T-helper 17 cell (primary cell): ENCODE measurements around the gene DTYMK. TPM values are rescaled to one million over a fixed set of nuclear protein-coding genes. Genes with fewer than 3 reads are reported as not detected.

Source experiments
- ATAC-seq: fragments of 150-1000 bp; cut with Tn5 transposase; 2 replicates; pipeline ENCODE4 v1.10.0; 2021; ENCODE audit warnings: mild to moderate bottlenecking, moderate library complexity
- DNase-seq, 3 donors: peaks; one replicate each; pipeline versions ENCODE4 v3.0.0 to v3.0.0-alpha.2; 2020 to 2021
- H3K9me3 ChIP-seq: one replicate; pipeline ENCODE4 v1.7.0; 2013; ENCODE audit warnings: low read length, mild to moderate bottlenecking; ENCODE audit not compliant: control insufficient read depth, poor library complexity, severe bottlenecking
- H3K27ac Mint-ChIP-seq: one replicate; pipeline ENCODE4 v1.8.0; 2022; ENCODE audit warnings: mild to moderate bottlenecking, moderate library complexity, mixed read lengths
- H3K27me3 Mint-ChIP-seq: one replicate; pipeline ENCODE4 v1.8.0; 2022; ENCODE audit warnings: mixed read lengths
- H3K36me3 Mint-ChIP-seq: one replicate; pipeline ENCODE4 v1.8.0; 2022; ENCODE audit warnings: low read depth, mixed read lengths
- H3K4me1 Mint-ChIP-seq: one replicate; pipeline ENCODE4 v1.8.0; 2022; ENCODE audit warnings: mild to moderate bottlenecking, mixed read lengths
- H3K4me3 Mint-ChIP-seq: one replicate; pipeline ENCODE4 v1.8.0; 2022; ENCODE audit warnings: mild to moderate bottlenecking, moderate library complexity, mixed read lengths
- total RNA-seq, 4 donors: library from RNA in 2 of 4; stranded (reverse) in 2 of 4; gene quantifications; one replicate each; pipeline ENCODE4 v1.2.3 and lab custom pipeline; 2022 to 2026

DTYMK gene
- total RNA-seq, 2 donors from 2014 or later: 11.9 TPM

GRCh38 chr2:241724975-241725870, 38.6 kb upstream of the DTYMK start:
- H3K9me3 ChIP-seq: no peaks in the 10 kb centered on the region
- ATAC-seq: no peak
- no peak for DNase-seq
- Mint-ChIP-seq H3K4me1 (no peaks in the 10 kb centered on the region), H3K36me3 (no peaks in the 10 kb centered on the region), H3K27me3 (no peaks in the 10 kb centered on the region), H3K4me3 (no peak overlapping the region), H3K27ac (peak overlapping the region; percentile 53)

DNA sequence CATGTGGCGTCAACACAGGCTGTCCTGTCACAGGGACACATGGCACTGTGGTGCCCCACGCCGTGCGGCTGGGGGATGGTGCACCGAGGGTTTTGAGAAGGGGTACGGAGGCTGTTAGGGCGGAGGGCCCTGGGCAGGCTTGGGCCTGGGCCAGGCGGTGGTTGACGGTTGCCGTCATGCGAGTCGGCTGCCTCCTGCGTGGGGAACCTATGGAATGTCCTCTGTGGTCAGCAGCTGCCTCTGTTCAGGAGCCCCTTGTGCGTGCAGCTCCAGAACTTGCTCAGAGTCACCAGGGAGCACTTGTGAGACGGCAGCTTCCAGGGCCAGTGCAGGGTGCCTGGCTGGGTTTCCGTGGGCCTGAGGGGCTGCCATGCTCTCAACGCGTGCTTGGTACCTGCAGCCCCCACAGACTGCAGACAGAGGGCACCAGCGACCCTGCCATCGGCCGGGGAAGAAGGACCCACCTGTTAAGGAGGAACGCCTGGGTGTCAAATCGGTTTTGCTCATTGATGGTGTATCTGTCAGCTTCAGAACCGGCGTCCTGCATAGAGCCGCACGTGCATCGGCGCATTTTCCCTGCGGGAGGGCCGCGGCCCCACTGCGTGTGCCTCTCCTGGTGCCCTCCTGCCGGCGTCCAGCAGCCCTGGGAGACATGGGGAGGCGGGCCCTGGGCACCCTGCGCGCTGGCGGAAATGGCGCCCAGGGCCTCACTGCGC, 37.8 kb upstream of the DTYMK start:
- no peak for ATAC-seq
- no peaks in the 10 kb centered on the region for H3K27me3 Mint-ChIP-seq
- no peak overlapping the region for H3K4me3 Mint-ChIP-seq

DNA sequence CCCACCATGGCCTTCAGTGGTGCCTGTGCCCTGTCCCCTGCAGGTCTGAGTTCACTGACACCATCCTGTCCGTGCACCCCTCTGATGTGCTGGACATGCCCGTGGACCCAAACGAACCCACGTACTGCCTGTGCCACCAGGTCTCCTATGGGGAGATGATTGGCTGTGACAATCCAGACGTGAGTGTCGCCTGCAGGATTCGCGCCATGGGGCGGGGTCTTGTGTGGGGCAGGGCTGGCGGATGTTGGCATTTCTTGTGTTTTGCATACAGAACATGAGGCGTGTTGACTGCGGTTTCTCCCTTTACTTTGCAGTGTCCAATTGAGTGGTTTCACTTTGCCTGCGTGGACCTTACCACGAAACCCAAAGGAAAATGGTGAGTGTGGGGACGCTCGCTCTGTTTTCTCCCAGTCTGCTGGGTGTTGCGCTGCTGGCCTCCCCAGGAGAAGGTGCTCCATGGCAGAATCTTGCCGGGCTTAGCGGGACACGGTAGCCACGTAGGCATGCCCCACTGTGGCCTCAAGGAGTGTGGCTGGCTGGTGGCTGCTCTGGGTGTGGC, 36.4 kb upstream of the DTYMK start:
- Mint-ChIP-seq H3K27me3 (no peaks in the 10 kb centered on the region), H3K36me3 (no peaks in the 10 kb centered on the region), H3K4me3 (no peak overlapping the region), H3K4me1 (no peaks in the 10 kb centered on the region), H3K27ac (no peak overlapping the region)
- ATAC-seq (no peak), DNase-seq (no peak)
- no peaks in the 10 kb centered on the region for H3K9me3 ChIP-seq

More for the DNA sequence above, 37.8 kb upstream of the DTYMK start:
- H3K9me3 ChIP-seq: no peaks in the 10 kb centered on the region
- Mint-ChIP-seq H3K36me3 (no peaks in the 10 kb centered on the region), H3K27ac (no peak overlapping the region), H3K4me1 (no peaks in the 10 kb centered on the region)
- no peak for DNase-seq

- H3K4me3 Mint-ChIP-seq: no peak overlapping the region
- no peaks in the 10 kb centered on the region for H3K9me3 ChIP-seq
- no peak overlapping the region for H3K27ac Mint-ChIP-seq
- H3K27me3 Mint-ChIP-seq: no peaks in the 10 kb centered on the region
- H3K36me3 Mint-ChIP-seq: no peaks in the 10 kb centered on the region
- ATAC-seq (no peak), DNase-seq (no peak)
- H3K4me1 Mint-ChIP-seq: no peaks in the 10 kb centered on the region
These were observed 35.2 kb upstream of the DTYMK start for GRCh38 chr2:241721852-241722251.

DNA sequence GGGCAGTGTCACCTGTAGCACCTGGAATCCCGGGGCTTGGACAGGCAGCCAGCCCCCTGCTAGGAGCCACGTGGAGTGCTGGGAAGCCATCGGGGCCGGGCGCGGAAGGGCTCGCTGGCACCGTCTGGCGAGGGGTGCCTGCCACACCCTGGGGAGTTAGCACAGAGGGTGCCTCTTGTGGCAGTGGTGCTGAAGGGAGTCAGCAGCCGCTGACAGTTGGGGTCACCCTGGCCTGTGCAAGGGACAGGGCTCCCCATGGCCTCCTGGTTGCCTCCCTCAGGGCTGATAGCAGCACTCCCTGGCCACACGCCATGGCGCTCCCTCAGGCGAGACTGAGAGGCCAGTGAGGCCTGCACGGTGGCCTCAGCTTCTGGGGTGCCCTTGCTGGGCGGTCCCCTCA, 33.9 kb upstream of the DTYMK start:
- H3K9me3 ChIP-seq: no peaks in the 10 kb centered on the region
- H3K4me3 Mint-ChIP-seq: no peak overlapping the region
- peaks cover 2% of the 10 kb centered on the region for H3K36me3 Mint-ChIP-seq
- H3K27ac Mint-ChIP-seq: peak overlapping the region; percentile 51
- no peak for ATAC-seq
- H3K4me1 Mint-ChIP-seq: no peaks in the 10 kb centered on the region
- no peaks in the 10 kb centered on the region for H3K27me3 Mint-ChIP-seq
- DNase-seq: no peak

- Mint-ChIP-seq H3K4me1 (no peaks in the 10 kb centered on the region), H3K27me3 (no peaks in the 10 kb centered on the region), H3K27ac (no peak overlapping the region), H3K36me3 (peaks cover 2% of the 10 kb centered on the region), H3K4me3 (no peak overlapping the region)
- DNase-seq (no peak), ATAC-seq (no peak)
- no peaks in the 10 kb centered on the region for H3K9me3 ChIP-seq
These were observed 33.5 kb upstream of the DTYMK start for GRCh38 chr2:241720099-241720498.

DNA sequence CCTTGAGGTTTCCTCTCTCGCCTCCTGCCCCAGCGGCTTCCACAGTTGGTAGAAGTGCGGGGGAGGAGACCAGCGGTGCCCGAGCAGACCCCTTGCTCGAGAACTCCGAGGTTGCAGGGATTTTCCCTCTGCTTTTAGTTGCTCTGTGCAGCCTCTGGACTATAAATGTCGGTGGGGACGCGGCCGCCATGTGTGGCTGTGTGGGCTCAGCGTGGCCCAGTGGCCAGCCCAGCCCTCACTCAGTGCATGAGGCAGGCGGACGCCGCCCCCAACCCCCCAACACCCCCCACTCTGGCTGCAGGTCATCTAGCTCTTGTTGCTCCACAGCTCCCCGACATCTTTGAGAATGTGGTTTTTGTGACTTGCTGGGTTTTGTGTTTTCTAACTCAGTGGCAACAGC, 32.5 kb upstream of the DTYMK start:
- no peaks in the 10 kb centered on the region for H3K4me1 Mint-ChIP-seq
- peaks cover 2% of the 10 kb centered on the region for H3K36me3 Mint-ChIP-seq
- no peak overlapping the region for H3K4me3 Mint-ChIP-seq
- DNase-seq: no peak
- no peak for ATAC-seq
- no peaks in the 10 kb centered on the region for H3K9me3 ChIP-seq
- H3K27me3 Mint-ChIP-seq: no peaks in the 10 kb centered on the region
- no peak overlapping the region for H3K27ac Mint-ChIP-seq

- Mint-ChIP-seq H3K27me3 (no peaks in the 10 kb centered on the region), H3K4me1 (peaks cover 4% of the 10 kb centered on the region), H3K36me3 (peaks cover 13% of the 10 kb centered on the region), H3K4me3 (no peak overlapping the region), H3K27ac (no peak overlapping the region)
- DNase-seq: no peak
- no peaks in the 10 kb centered on the region for H3K9me3 ChIP-seq
- no peak for ATAC-seq
These were observed 22.3 kb upstream of the DTYMK start for GRCh38 chr2:241708879-241709278.

GRCh38 chr2:241706537-241706936, 19.9 kb upstream of the DTYMK start:
- ATAC-seq (no peak), DNase-seq (no peak)
- Mint-ChIP-seq H3K27me3 (no peaks in the 10 kb centered on the region), H3K27ac (no peak overlapping the region), H3K4me1 (peaks cover 11% of the 10 kb centered on the region), H3K36me3 (peaks cover 13% of the 10 kb centered on the region), H3K4me3 (no peak overlapping the region)
- H3K9me3 ChIP-seq: no peaks in the 10 kb centered on the region

DNA sequence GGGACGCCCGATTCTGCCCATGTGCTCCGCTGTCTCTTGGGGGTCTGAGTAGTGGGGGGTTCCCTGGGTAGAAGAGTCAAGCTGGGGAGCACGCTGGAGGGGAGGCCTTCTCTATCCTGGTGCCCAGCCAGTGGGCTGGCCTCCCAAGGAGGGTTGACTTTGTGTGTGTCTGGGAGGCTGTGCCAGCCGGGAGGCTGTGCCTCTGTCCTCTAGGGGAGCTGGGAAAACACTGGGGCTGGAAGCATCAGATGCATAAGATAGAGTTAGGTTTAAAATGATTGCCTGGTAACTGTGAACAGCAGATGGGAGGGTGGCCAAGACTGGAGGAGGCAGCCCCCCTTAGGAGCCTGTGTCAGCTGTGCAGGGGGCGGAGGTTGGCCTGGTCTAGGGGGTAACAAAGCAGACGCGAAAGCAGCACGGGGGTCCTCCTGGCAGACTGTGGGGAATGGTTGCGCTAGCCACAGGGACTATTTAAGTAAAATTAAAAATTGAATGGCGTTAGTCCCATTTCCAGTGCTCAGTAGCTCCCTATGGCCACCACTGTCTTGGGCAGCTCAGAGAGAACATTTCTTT, 16.5 kb upstream of the DTYMK start:
- Mint-ChIP-seq H3K36me3 (peaks cover 5% of the 10 kb centered on the region), H3K4me1 (peaks cover 15% of the 10 kb centered on the region), H3K4me3 (peak overlapping the region; percentile 86), H3K27ac (peak overlapping the region; percentile 49), H3K27me3 (no peaks in the 10 kb centered on the region)
- ATAC-seq (no peak), DNase-seq (no peak)
- H3K9me3 ChIP-seq: no peaks in the 10 kb centered on the region

GRCh38 chr2:241702155-241703031, 15.8 kb upstream of the DTYMK start:
- Mint-ChIP-seq H3K36me3 (peaks cover 5% of the 10 kb centered on the region), H3K4me1 (peaks cover 15% of the 10 kb centered on the region), H3K4me3 (peak overlapping the region; percentile 86), H3K27me3 (no peaks in the 10 kb centered on the region), H3K27ac (peak overlapping the region; percentile 49)
- ATAC-seq (peak; percentile 77), DNase-seq (peak; percentile 77 to 85 (median 83))
- H3K9me3 ChIP-seq: no peaks in the 10 kb centered on the region

- DNase-seq (peak; percentile 93 to 98 (median 96)), ATAC-seq (peak; percentile 76)
- H3K36me3 Mint-ChIP-seq: peaks cover 3% of the 10 kb centered on the region
- H3K27me3 Mint-ChIP-seq: no peaks in the 10 kb centered on the region
- H3K4me3 Mint-ChIP-seq: peak within 1 kb of the TSS; percentile 94
- peak within 1 kb of the TSS; percentile 73 for H3K27ac Mint-ChIP-seq
- H3K9me3 ChIP-seq: no peaks in the 10 kb centered on the region
- peaks cover 15% of the 10 kb centered on the region for H3K4me1 Mint-ChIP-seq
These were observed 15.0 kb upstream of the DTYMK start, which contains the start of gene ING5 for GRCh38 chr2:241701399-241702154. ING5 (plus strand) TSS chr2:241702039; CDS start chr2:241702066, 27 bp downstream.
